ENCODE results near the gene ZNF438. TPM values are rescaled to one million over a fixed set of nuclear protein-coding genes. Genes with fewer than 3 reads are reported as not detected.

The ZNF438 gene
- total RNA-seq, 1 experiment from 2014 or later = 0.83 TPM

DNA sequence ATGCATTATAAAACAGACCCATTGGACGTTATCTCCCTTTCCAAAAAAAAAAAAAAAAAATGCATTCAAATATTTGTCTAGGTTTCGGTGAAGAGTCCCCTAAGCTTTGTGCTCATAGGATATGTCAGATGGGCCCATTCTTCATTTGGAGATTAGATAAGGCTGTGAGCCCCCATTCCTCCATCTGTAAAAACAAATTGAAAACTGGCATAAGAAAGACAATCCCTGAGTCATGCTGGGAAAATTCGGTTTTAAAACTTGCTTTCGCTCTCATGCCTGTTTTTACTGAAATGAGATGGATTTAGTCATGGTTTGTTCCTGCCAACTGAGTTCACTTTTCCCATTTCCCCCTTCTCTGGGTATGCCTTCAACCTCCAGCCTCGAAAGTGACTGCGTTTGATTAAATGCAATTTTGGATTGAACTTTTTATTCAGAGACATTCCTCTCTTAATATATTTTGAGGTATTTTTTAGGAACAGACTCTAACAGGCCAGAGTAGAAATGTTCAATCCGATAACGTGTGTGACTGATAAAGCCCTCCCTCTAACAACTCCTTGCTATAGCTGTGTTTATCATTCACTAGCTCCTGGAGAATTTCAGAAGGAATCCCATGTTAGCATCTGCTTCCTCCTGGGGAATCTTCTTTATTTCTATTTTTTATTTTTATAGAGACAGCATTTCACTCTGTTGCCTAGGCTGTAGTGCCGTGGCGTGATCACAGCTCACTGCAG is 211.2 kb downstream of the ZNF438 start:
- H3K4me1 Mint-ChIP-seq = peaks cover 7 to 26% of the 10 kb centered on the region in 2 experiments
- no peaks in the 10 kb centered on the region for H3K79me1 ChIP-seq (ENCODE audit: insufficient read depth, low read depth, low read length, poor library complexity, severe bottlenecking)
- no peak overlapping the region for H4K8ac ChIP-seq (replicated peaks; ENCODE audit: insufficient read length, low read depth, low read length)
- TF ChIP-seq, protein P1, sequence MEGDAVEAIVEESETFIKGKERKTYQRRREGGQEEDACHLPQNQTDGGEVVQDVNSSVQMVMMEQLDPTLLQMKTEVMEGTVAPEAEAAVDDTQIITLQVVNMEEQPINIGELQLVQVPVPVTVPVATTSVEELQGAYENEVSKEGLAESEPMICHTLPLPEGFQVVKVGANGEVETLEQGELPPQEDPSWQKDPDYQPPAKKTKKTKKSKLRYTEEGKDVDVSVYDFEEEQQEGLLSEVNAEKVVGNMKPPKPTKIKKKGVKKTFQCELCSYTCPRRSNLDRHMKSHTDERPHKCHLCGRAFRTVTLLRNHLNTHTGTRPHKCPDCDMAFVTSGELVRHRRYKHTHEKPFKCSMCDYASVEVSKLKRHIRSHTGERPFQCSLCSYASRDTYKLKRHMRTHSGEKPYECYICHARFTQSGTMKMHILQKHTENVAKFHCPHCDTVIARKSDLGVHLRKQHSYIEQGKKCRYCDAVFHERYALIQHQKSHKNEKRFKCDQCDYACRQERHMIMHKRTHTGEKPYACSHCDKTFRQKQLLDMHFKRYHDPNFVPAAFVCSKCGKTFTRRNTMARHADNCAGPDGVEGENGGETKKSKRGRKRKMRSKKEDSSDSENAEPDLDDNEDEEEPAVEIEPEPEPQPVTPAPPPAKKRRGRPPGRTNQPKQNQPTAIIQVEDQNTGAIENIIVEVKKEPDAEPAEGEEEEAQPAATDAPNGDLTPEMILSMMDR (conservative IDR thresholded peaks at IDR 0.05) = no peak
- WGBS (ENCODE audit: extremely low coverage, insufficient read length, low lambda C conversion rate) = no CpG with 5 or more reads among the region's 10 CpGs
- no peaks in the 10 kb centered on the region for H3K9me3 ChIP-seq (ENCODE audit: control insufficient read depth, low read depth, low read length)
- no peak overlapping the region for H2BK15ac ChIP-seq (ENCODE audit: low read depth, low read length)
- no peak overlapping the region for H4K91ac ChIP-seq (ENCODE audit: insufficient read length, low read depth, low read length)
- no peak for DNase-seq
- no peak overlapping the region for H3K4me2 ChIP-seq (ENCODE audit: insufficient read depth, insufficient read length, low read length)
- H3K14ac ChIP-seq (ENCODE audit: insufficient read depth, low read length) = no peak overlapping the region
- no peak overlapping the region for H3K27ac Mint-ChIP-seq
- H3K23ac ChIP-seq (ENCODE audit: insufficient read length, low read depth, low read length) = no peak overlapping the region
- no peak overlapping the region for H3T11ph ChIP-seq (ENCODE audit: low read length)
- H4K20me1 ChIP-seq (ENCODE audit: control insufficient read depth, insufficient read depth, insufficient read length) = no peaks in the 10 kb centered on the region
- no peak overlapping the region for H4K5ac ChIP-seq (ENCODE audit: insufficient read length, low read depth, low read length)
- H2AFZ ChIP-seq (ENCODE audit: low read length) = no peak overlapping the region
- no peaks in the 10 kb centered on the region for H3K4me1 ChIP-seq (ENCODE audit: insufficient read depth, low read length)
- H2BK12ac ChIP-seq (ENCODE audit: insufficient read length, low read depth, low read length) = no peak overlapping the region
- peaks cover 4% of the 10 kb centered on the region for H3K27me3 ChIP-seq (ENCODE audit: insufficient read depth, low read length)
- H3K9me3 Mint-ChIP-seq = no peaks in the 10 kb centered on the region; a peak in 2 of 5 replicates
- H2BK5ac ChIP-seq (ENCODE audit: insufficient read length, low read length) = no peak overlapping the region
- no peak overlapping the region for H3K9ac ChIP-seq (ENCODE audit: extremely low read depth, insufficient read length, low read length)
- peaks cover 48% of the 10 kb centered on the region for H3K27me3 Mint-ChIP-seq (ENCODE audit: low read depth)
- no peak overlapping the region for H2AK5ac ChIP-seq (ENCODE audit: insufficient read length, low read length)
- H2BK20ac ChIP-seq (ENCODE audit: low read depth, low read length, poor library complexity, severe bottlenecking) = no peak overlapping the region
- no peak overlapping the region for H3K56ac ChIP-seq (ENCODE audit: insufficient read length, low read depth, low read length)
- H3K79me2 ChIP-seq (ENCODE audit: insufficient read depth, low read length) = no peaks in the 10 kb centered on the region
- H3K36me3 Mint-ChIP-seq (ENCODE audit: insufficient read depth in 1 of 3, low read depth in 3 of 3) = no peaks in the 10 kb centered on the region
- H3K27ac ChIP-seq (ENCODE audit: insufficient read length, low read depth, low read length) = no peak overlapping the region
- H3K23me2 ChIP-seq (ENCODE audit: insufficient read length, low read depth, low read length, poor library complexity, severe bottlenecking) = no peaks in the 10 kb centered on the region
- H3K4me3 Mint-ChIP-seq = no peak overlapping the region
- no peak overlapping the region for H3K18ac ChIP-seq (ENCODE audit: insufficient read length, low read depth, low read length)
- no peak overlapping the region for H2BK120ac ChIP-seq (ENCODE audit: low read depth, low read length, poor library complexity, severe bottlenecking)
- H3K4ac ChIP-seq (ENCODE audit: low read depth, low read length) = no peak overlapping the region
